HCT116 (cell line): ENCODE measurements around the gene ASPG.

ENCODE experiments used
- EZH2 ChIP-seq: fragments of 200-600 bp; sonication (generic); IDR thresholded peaks from 2 replicates; pipeline ENCODE4 v1.6.1; 2017; ENCODE audit warnings: antibody characterized with exemption, mixed run types
- JUND ChIP-seq: IDR thresholded peaks from 2 replicates; pipeline ENCODE4 v1.6.1; 2012
- TF ChIP-seq, protein P1 (sequence below), 3 experiments: fragments of 200-600 bp in 1 of 3; sonication (generic) in 1 of 3; IDR thresholded peaks in 2 of 3; conservative IDR thresholded peaks in 1 of 3; 2 replicates each; pipeline ENCODE4 v1.5.1; 2012 to 2017; ENCODE audit warnings: low read depth in 2 of 3, low read length in 2 of 3, antibody characterized with exemption in 1 of 3, borderline replicate concordance in 1 of 3, control low read depth in 1 of 3, mild to moderate bottlenecking in 1 of 3, mixed read lengths in 1 of 3, mixed run types in 1 of 3, moderate library complexity in 1 of 3; ENCODE audit not compliant: insufficient read depth in 1 of 3

GRCh38 chr14:104091061-104091926 lies 5.8 kb downstream of the ASPG start:
- TF ChIP-seq, protein P1, sequence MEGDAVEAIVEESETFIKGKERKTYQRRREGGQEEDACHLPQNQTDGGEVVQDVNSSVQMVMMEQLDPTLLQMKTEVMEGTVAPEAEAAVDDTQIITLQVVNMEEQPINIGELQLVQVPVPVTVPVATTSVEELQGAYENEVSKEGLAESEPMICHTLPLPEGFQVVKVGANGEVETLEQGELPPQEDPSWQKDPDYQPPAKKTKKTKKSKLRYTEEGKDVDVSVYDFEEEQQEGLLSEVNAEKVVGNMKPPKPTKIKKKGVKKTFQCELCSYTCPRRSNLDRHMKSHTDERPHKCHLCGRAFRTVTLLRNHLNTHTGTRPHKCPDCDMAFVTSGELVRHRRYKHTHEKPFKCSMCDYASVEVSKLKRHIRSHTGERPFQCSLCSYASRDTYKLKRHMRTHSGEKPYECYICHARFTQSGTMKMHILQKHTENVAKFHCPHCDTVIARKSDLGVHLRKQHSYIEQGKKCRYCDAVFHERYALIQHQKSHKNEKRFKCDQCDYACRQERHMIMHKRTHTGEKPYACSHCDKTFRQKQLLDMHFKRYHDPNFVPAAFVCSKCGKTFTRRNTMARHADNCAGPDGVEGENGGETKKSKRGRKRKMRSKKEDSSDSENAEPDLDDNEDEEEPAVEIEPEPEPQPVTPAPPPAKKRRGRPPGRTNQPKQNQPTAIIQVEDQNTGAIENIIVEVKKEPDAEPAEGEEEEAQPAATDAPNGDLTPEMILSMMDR (IDR thresholded peaks at IDR 0.05 in 2 of 3, conservative IDR thresholded peaks at IDR 0.05 in 1 of 3; ENCODE audit: borderline replicate concordance in 1 of 3, insufficient read depth in 1 of 3, low read depth in 2 of 3, low read length in 2 of 3) = no peak
- TF ChIP-seq EZH2 (no peak), JUND (no peak)
